Liver (tissue), 9 donors: ENCODE results near the gene KRCC1. TPM values are rescaled to one million over a fixed set of nuclear protein-coding genes. Genes with fewer than 3 reads are reported as not detected.
"Not testable (repeated sequence)": the region's sequence is repeated elsewhere in the genome, so short reads cannot be mapped to it uniquely, and the experiment has no call there.

ENCODE experiments used
- DNase-seq: peaks from one replicate; pipeline ENCODE4 v3.0.0-alpha.2; 2017; ENCODE audit warnings: low spot score
- H3K27ac ChIP-seq, 2 donors: one replicate each; pipeline ENCODE4 v1.7.0; 2013; ENCODE audit warnings: inconsistent platforms in 2 of 2, low read length in 2 of 2, control low read depth in 1 of 2, low read depth in 1 of 2, mild to moderate bottlenecking in 1 of 2
- H3K27me3 ChIP-seq, 4 donors: one replicate each; pipeline versions ENCODE4 v1.6.1 to v1.7.0; 2013; ENCODE audit warnings: low read length in 3 of 4, inconsistent platforms in 1 of 4, mild to moderate bottlenecking in 1 of 4, moderate library complexity in 1 of 4; ENCODE audit not compliant: control insufficient read depth in 4 of 4, insufficient read depth in 4 of 4
- H3K36me3 ChIP-seq, 4 donors: one replicate each; pipeline versions ENCODE4 v1.6.1 to v1.7.0; 2013; ENCODE audit warnings: low read length in 3 of 4, mild to moderate bottlenecking in 3 of 4, low read depth in 1 of 4, moderate library complexity in 1 of 4; ENCODE audit not compliant: control insufficient read depth in 4 of 4, insufficient read depth in 3 of 4
- H3K4me1 ChIP-seq, 4 donors: one replicate each; pipeline versions ENCODE4 v1.6.1 to v1.7.0; 2013; ENCODE audit warnings: low read length in 3 of 4, mild to moderate bottlenecking in 3 of 4, moderate library complexity in 1 of 4; ENCODE audit not compliant: control insufficient read depth in 4 of 4, insufficient read depth in 4 of 4
- H3K4me3 ChIP-seq, 3 donors: one replicate each; pipeline versions ENCODE4 v1.6.1 to v1.7.0; 2013; ENCODE audit warnings: low read length in 3 of 3, control low read depth in 1 of 3, low read depth in 1 of 3, mild to moderate bottlenecking in 1 of 3
- H3K9ac ChIP-seq, 2 donors: one replicate each; pipeline ENCODE4 v1.7.0; 2013; ENCODE audit warnings: low read length in 2 of 2, mild to moderate bottlenecking in 2 of 2, moderate library complexity in 2 of 2, control low read depth in 1 of 2, low read depth in 1 of 2
- H3K9me3 ChIP-seq, 4 donors: one replicate each; pipeline versions ENCODE4 v1.6.1 to v1.7.0; 2013; ENCODE audit warnings: low read length in 3 of 4; ENCODE audit not compliant: control insufficient read depth in 4 of 4
- EGR1 ChIP-seq, 2 donors: IDR thresholded peaks; 2 replicates each; pipeline ENCODE4 v1.6.1; 2016 to 2018; ENCODE audit warnings: antibody characterized with exemption in 2 of 2, low read depth in 2 of 2
- FOXA1 ChIP-seq: IDR thresholded peaks from 2 replicates; pipeline ENCODE4 v1.6.1; 2016; ENCODE audit warnings: antibody characterized with exemption
- FOXA2 ChIP-seq: IDR thresholded peaks from 2 replicates; pipeline ENCODE4 v1.6.1; 2016; ENCODE audit warnings: antibody characterized with exemption
- JUND ChIP-seq, 2 donors: IDR thresholded peaks; 2 replicates each; pipeline ENCODE4 v1.6.1; 2016; ENCODE audit warnings: antibody characterized with exemption in 2 of 2
- NR2F2 ChIP-seq: IDR thresholded peaks from 2 replicates; pipeline ENCODE4 v1.6.1; 2016; ENCODE audit warnings: antibody characterized with exemption
- RAD21 ChIP-seq, 2 donors: IDR thresholded peaks; 2 replicates each; pipeline ENCODE4 v1.6.1; 2016; ENCODE audit warnings: antibody characterized with exemption in 2 of 2, mild to moderate bottlenecking in 2 of 2
- RXRA ChIP-seq, 2 donors: IDR thresholded peaks; 2 replicates each; pipeline ENCODE4 v1.6.1; 2017 to 2018; ENCODE audit warnings: antibody characterized with exemption in 2 of 2, mild to moderate bottlenecking in 1 of 2
- SP1 ChIP-seq: IDR thresholded peaks from 2 replicates; pipeline ENCODE4 v1.6.1; 2018; ENCODE audit warnings: antibody characterized with exemption, mild to moderate bottlenecking
- TAF1 ChIP-seq: conservative IDR thresholded peaks from 2 replicates; pipeline ENCODE4 v1.6.1; 2016; ENCODE audit warnings: antibody characterized with exemption, mild to moderate bottlenecking
- YY1 ChIP-seq: IDR thresholded peaks from 2 replicates; pipeline ENCODE4 v1.6.1; 2016; ENCODE audit warnings: antibody characterized with exemption, mild to moderate bottlenecking
- ZBTB33 ChIP-seq: IDR thresholded peaks from 2 replicates; pipeline ENCODE4 v1.6.1; 2016; ENCODE audit warnings: antibody characterized with exemption
- whole genome bisulfite sequencing: extraction: QIAGEN DNeasy Blood & Tissue Kit; methylation state at CpG from one replicate; pipeline ENCODE4 v1.1.7; 2013; 5-methylcytosine and 5-hydroxymethylcytosine counted together
- polyA plus RNA-seq, 2 donors: library from polyadenylated mRNA; stranded (reverse) in 1 of 2; unstranded in 1 of 2; fragments of 200-250 nt in 1 of 2; fragments of >200 nt in 1 of 2; fragmentation: Nextera tagmentation in 1 of 2; extraction: Ambion mirVana in 1 of 2; gene quantifications; one replicate each; pipeline versions ENCODE4 v1.2.1 to v1.2.3, GENCODE V29; 2013 to 2015
- total RNA-seq, 2 donors: library from RNA; depleted of rRNA; stranded (reverse); fragments of >200 nt; gene quantifications; one replicate each; pipeline ENCODE4 v1.2.3, GENCODE V29; 2014
- TF ChIP-seq, protein P1 (sequence below): IDR thresholded peaks from 2 replicates; pipeline ENCODE4 v1.6.1; 2016; ENCODE audit warnings: antibody characterized with exemption
- TF ChIP-seq, protein P2 (sequence below): IDR thresholded peaks from 2 replicates; pipeline ENCODE4 v1.6.1; 2016; ENCODE audit warnings: antibody characterized with exemption, mild to moderate bottlenecking
- TF ChIP-seq, protein P3 (sequence below): IDR thresholded peaks from 2 replicates; pipeline ENCODE4 v1.6.1; 2016; ENCODE audit warnings: antibody characterized with exemption
- donor health status: healthy.
- donor health status: healthy.
- donor health status: healthy.
- donor health status: healthy.
- donor health status: healthy.

Gene KRCC1
- total and polyA plus RNA-seq, 4 donors, result 7.0 to 14.8 (median 11.5) TPM

DNA sequence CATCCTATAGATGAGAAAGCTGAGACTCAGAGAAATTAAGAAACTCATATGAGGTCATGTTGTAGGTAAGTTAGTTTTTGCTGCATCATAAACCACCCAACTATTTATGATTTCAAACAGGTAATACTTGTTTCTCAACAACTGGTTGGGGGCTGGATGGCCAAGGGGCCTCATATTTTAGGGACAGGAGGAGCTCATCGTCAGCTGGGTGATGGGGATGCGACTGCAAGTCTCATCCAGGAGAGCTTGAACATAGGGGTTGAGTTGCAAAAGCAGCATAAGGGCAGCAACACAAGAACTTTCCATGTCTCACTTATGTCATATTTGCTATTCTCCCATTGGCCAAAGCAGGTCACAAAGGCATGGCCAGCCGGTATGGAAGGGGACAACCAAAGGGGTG lies 35.6 kb downstream of the KRCC1 start:
- 87% methylated on average over 3 of the region's 3 CpGs for WGBS

DNA sequence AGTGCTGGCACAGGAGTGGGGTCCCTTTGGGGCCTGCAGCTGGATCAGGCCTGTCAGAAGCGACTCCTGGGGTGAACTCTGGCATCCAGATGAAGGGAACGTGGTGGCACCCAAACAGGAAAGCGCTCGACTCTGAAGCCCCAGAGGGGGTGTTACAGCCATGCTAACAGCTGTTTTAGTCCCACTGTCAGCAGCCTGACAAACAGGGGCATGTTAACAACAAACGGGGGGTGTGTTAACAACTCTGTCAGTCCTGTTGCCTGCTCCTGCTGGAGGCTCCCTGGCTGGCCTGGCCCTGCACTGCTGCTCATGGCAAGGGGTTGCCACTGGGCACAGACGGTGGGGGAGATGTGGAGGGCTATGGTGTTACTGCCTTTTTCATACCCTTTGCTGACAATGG lies 36.7 kb downstream of the KRCC1 start:
- Histone ChIP-seq H3K27me3 (no peaks in the 10 kb centered on the region), H3K9me3 (no peaks in the 10 kb centered on the region), H3K27ac (no peak overlapping the region), H3K36me3 (no peaks in the 10 kb centered on the region), H3K9ac (no peak overlapping the region), H3K4me1 (peaks cover 0 to 20% (median 9%) of the 10 kb centered on the region in 4 donors), H3K4me3 (no peak overlapping the region)
- 96% methylated on average over 6 of the region's 6 CpGs for WGBS
- DNase-seq, result no peak
- no peak for TF ChIP-seq JUND (IDR thresholded peaks at IDR 0.05)
- TF ChIP-seq FOXA1, result no peak
- TF ChIP-seq, protein P1, sequence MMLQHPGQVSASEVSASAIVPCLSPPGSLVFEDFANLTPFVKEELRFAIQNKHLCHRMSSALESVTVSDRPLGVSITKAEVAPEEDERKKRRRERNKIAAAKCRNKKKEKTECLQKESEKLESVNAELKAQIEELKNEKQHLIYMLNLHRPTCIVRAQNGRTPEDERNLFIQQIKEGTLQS, result no peak
- TF ChIP-seq RAD21 (IDR thresholded peaks at IDR 0.05), result no peak
- TF ChIP-seq ZBTB33, result no peak
- no peak for TF ChIP-seq NR2F2
- no peak for TF ChIP-seq EGR1 (IDR thresholded peaks at IDR 0.05; ENCODE audit: low read depth in 2 of 2)
- TF ChIP-seq, protein P2, sequence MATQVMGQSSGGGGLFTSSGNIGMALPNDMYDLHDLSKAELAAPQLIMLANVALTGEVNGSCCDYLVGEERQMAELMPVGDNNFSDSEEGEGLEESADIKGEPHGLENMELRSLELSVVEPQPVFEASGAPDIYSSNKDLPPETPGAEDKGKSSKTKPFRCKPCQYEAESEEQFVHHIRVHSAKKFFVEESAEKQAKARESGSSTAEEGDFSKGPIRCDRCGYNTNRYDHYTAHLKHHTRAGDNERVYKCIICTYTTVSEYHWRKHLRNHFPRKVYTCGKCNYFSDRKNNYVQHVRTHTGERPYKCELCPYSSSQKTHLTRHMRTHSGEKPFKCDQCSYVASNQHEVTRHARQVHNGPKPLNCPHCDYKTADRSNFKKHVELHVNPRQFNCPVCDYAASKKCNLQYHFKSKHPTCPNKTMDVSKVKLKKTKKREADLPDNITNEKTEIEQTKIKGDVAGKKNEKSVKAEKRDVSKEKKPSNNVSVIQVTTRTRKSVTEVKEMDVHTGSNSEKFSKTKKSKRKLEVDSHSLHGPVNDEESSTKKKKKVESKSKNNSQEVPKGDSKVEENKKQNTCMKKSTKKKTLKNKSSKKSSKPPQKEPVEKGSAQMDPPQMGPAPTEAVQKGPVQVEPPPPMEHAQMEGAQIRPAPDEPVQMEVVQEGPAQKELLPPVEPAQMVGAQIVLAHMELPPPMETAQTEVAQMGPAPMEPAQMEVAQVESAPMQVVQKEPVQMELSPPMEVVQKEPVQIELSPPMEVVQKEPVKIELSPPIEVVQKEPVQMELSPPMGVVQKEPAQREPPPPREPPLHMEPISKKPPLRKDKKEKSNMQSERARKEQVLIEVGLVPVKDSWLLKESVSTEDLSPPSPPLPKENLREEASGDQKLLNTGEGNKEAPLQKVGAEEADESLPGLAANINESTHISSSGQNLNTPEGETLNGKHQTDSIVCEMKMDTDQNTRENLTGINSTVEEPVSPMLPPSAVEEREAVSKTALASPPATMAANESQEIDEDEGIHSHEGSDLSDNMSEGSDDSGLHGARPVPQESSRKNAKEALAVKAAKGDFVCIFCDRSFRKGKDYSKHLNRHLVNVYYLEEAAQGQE, result no peak
- TF ChIP-seq SP1, result no peak

More for the DNA sequence above, 35.6 kb downstream of the KRCC1 start:
- H3K4me3 ChIP-seq, result no peak overlapping the region
- no peaks in the 10 kb centered on the region for H3K36me3 ChIP-seq
- no peak overlapping the region for H3K9ac ChIP-seq
- H3K27me3 ChIP-seq, result no peaks in the 10 kb centered on the region
- H3K4me1 ChIP-seq, result peaks cover 0 to 20% (median 9%) of the 10 kb centered on the region in 4 donors
- TF ChIP-seq ZBTB33 (no peak), TAF1 (no peak), EGR1 (IDR thresholded peaks at IDR 0.05; ENCODE audit: low read depth in 2 of 2) (no peak), NR2F2 (no peak), RXRA (IDR thresholded peaks at IDR 0.05) (no peak), FOXA1 (no peak), FOXA2 (no peak), YY1 (no peak), RAD21 (IDR thresholded peaks at IDR 0.05) (no peak)
- TF ChIP-seq, protein P3, sequence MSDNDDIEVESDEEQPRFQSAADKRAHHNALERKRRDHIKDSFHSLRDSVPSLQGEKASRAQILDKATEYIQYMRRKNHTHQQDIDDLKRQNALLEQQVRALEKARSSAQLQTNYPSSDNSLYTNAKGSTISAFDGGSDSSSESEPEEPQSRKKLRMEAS, result no peak
- TF ChIP-seq, protein P2, result no peak
- TF ChIP-seq, protein P1, result no peak
- DNase-seq, result no peak
- no peaks in the 10 kb centered on the region for H3K9me3 ChIP-seq
- H3K27ac ChIP-seq, result no peak overlapping the region

DNA sequence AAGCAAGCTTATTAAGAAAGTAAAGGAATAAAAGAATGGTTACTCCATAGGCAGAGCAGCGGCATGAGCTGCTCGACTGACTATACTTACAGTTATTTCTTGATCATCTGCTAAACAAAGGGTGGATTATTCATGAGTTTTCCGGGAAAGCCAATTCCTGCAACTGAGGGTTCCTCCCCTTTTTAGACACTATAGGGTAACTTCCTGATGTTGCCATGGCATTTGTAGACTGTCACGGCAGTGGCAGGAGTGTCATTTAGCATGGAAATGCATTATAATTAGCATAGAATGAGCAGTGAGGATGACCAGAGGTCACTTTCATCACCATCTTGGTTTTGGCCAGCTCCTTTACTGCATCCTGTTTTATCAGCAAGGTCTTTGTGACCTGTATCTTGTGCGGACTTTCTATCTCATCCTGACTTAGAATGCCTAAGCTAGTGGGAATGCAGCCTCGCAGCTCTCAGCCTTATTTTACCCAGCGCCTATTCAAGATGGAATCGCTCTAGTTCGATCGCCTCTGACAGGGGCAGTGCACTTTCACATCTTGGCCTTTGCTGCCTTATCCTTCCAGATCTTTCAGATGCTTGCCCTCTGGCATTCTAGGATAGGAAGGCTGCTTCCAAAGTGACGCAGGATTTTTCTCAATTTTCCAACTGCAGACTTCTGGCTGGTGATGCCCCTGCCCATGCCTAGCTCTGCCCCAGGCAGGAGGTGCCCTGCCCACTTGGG lies 37.3 kb downstream of the KRCC1 start:
- H3K4me1 ChIP-seq, result peaks cover 0 to 20% (median 9%) of the 10 kb centered on the region in 4 donors
- H3K9ac ChIP-seq, DNase-seq, H3K27me3 ChIP-seq, H3K9me3 ChIP-seq, H3K36me3 ChIP-seq, H3K27ac ChIP-seq, H3K4me3 ChIP-seq: not testable (repeated sequence)
- 91% methylated on average over 11 of the region's 11 CpGs for WGBS
